RWPE1 (cell line): ENCODE data around the gene DSCAM.
"Not testable (repeated sequence)": the region's sequence is repeated elsewhere in the genome, so short reads cannot be mapped to it uniquely, and the experiment has no call there.

Source experiments
- CTCF ChIA-PET: fragments of 350-600 bp; sonication (Branson Sonifier 250); formaldehyde crosslinking; extraction: SDS; loops from one replicate; lab custom pipeline; 2021; lab: Yijun Ruan, JAX
- POLR2A ChIA-PET: fragments of 400-600 bp; formaldehyde crosslinking; extraction: SDS; loops from one replicate; lab custom pipeline; 2020; ENCODE audit warnings: antibody characterized with exemption; ENCODE audit not compliant: low non-redundant PET; lab: Yijun Ruan, JAX
- DNase-seq: peaks from one replicate; pipeline ENCODE4 v3.0.0; 2012; ENCODE audit warnings: low spot score
- H3K27ac ChIP-seq: fragments of 450-650 bp; 2 replicates; pipeline ENCODE4 v1.5.1; 2017
- TF ChIP-seq, protein P1 (sequence below): fragments of 450-650 bp; conservative IDR thresholded peaks from 2 replicates; pipeline ENCODE4 v1.5.1; 2017; ENCODE audit warnings: low read depth, mild to moderate bottlenecking

DSCAM gene

DNA sequence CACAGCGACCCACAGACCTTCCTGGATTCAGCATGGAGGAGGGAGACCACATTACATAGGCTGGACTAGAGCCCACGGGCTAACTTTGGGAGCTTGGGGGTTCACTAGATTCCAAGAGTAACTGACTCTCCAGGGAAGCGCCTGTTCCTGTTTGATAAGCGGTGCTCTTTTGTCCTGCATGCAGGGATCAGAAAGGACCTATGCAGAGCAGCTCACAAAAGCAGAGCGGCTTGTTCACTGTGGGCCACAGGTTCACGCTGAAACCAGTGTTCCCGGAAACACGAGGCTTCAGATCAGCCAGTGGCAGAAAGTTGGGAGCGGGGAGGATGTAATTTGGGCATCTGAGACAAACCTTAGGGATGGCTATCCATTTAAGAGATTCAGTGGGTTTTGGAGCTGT is 575.8 kb downstream of the DSCAM start:
- TF ChIP-seq, protein P1, sequence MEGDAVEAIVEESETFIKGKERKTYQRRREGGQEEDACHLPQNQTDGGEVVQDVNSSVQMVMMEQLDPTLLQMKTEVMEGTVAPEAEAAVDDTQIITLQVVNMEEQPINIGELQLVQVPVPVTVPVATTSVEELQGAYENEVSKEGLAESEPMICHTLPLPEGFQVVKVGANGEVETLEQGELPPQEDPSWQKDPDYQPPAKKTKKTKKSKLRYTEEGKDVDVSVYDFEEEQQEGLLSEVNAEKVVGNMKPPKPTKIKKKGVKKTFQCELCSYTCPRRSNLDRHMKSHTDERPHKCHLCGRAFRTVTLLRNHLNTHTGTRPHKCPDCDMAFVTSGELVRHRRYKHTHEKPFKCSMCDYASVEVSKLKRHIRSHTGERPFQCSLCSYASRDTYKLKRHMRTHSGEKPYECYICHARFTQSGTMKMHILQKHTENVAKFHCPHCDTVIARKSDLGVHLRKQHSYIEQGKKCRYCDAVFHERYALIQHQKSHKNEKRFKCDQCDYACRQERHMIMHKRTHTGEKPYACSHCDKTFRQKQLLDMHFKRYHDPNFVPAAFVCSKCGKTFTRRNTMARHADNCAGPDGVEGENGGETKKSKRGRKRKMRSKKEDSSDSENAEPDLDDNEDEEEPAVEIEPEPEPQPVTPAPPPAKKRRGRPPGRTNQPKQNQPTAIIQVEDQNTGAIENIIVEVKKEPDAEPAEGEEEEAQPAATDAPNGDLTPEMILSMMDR, result no peak
- CTCF ChIA-PET, result no interaction called here
- POLR2A ChIA-PET, result no interaction called here

DNA sequence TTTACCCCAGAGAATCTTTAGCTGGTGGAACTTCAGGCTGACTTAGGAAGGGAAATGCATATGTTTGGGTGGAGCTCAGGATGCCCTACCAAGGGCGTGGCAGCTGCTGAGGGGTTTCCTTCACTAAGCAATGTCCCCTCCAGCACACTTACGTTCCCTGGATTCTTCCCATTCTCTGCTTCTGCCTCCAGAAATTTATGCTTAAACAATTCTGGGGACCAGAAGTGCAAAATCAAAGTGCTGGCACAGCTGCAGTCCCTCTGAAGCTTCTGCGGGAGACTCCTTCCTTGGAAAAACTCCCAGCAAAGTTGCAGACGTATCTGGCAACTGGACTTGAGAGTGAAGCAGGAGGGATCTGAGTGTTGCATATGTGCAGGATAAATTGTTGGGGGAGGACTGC is 576.9 kb downstream of the DSCAM start:
- H3K27ac ChIP-seq, result no peak overlapping the region
- CTCF ChIA-PET, result no interaction called here
- TF ChIP-seq, protein P1, result no peak
- DNase-seq, result no peak
- POLR2A ChIA-PET, result no interaction called here

More for the DNA sequence above, 575.8 kb downstream of the DSCAM start:
- no peak overlapping the region for H3K27ac ChIP-seq
- no peak for DNase-seq

DNA sequence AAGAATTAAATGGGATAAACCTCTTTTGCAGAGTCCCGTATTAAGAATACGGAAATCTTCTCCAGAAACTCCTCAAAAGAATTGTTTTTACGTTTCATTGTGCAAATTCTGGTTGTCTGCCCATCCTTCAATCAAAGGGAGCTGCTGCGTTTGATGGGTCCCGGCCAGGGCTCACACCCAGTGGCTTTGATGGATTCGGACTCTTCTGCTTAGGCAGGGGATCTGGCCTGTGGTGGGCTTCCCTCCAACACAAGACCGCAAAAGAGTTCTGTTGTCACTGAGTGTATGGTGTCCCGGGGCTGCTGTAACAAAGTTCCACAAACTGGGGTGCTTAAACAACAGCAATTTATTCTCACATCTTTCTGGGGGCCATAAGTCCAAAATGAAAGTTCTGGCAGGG is 577.7 kb downstream of the DSCAM start:
- TF ChIP-seq, protein P1, result no peak
- H3K27ac ChIP-seq, result no peak overlapping the region
- ChIA-PET POLR2A (no interaction called here), CTCF (no interaction called here)
- DNase-seq, result no peak

DNA sequence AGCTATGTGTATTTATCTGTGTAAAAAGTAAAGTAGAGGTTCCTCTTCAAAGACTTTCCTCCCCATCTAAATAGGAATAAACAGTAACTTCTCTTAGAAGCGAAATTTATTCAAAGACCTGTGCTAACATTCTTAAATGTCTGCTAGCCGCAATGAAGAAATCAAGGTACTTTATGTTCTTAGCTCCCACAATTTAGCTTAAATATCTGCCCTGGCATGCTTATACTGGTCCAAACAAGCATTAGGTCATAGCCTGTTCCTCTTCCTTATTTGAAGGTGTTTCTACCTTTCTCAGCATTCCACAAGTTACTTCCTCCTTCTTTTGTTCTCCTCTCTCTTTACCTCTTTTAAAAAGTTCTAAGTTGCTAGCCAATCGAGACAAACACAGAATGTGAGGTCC is 588.5 kb downstream of the DSCAM start:
- CTCF ChIA-PET, result not testable (repeated sequence)

DNA sequence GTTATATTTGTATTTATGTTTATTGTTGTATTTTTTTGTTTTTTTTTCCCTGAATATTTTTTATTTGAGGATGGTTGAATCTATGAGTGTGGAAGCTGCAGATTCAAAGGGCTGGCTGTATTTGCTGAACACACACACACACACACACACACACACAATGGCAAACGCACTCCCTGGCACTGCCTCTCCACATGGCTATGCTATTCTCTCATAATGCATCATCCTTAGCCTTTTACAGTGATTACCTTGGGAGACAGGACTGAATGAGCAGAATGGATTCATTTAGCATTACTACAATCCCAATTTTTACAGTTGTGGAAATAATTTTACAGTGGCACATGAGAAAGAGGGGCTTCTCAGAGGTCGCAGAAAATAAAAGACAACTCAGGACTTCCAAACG is 589.6 kb downstream of the DSCAM start:
- no peak for DNase-seq
- ChIA-PET POLR2A (no interaction called here), CTCF (no interaction called here)
- H3K27ac ChIP-seq, result no peak overlapping the region
- TF ChIP-seq, protein P1, result no peak

More for the DNA sequence above, 588.5 kb downstream of the DSCAM start:
- DNase-seq, POLR2A ChIA-PET, H3K27ac ChIP-seq: not testable (repeated sequence)

DNA sequence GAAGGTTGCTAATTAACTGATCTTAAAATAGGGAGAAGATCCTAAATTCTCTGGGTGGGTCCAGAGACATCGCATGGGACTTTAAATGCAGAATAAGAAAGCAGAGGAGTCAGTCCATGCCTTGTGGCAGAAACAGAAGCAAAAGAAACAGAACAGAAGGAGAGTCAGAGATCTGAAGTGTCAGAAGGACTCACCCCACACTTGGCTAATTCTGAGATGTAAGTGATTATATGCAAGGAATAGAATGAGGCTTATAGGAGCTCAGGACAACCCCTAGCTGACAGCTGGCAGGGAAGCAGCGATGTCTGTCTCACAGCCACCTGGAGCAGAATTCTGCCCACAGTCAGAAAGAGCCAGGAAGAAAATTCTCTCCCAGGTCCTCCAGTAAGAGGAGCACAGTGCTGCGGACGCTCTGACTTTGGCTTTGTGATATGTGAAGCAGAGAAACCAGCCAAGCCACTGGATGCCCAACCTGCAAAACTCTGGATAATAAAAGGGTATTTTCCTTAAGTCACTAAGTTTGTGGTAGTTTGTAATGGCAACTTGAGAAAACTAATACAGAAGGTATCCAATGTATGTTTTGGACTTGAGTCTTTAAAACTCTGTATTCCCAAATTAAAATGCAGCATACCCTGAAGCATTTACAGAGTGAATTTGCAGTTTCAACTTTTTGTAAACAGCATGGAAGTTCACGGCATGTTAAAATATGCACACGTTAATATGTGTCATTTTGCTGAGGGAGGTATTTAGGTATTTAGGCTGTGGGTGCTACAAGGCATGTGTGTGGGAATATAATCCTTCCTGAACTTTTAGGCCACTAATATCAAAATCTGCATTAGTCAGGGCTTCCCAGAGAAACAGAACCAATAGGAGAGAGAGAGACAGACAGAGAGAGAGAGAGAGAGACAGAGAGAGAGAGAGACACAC is 591.2 kb downstream of the DSCAM start:
- H3K27ac ChIP-seq, result no peak overlapping the region
- TF ChIP-seq, protein P1, result no peak
- DNase-seq, result no peak
- ChIA-PET CTCF (interaction anchor here (0.7 kb wide), 1 partner anchor 200 kb away, joined by 3 read pairs; no protein-coding TSS in a partner anchor), POLR2A (no interaction called here)
